Measurements from ENCODE around the gene KCNQ1. TPM values are rescaled to one million over a fixed set of nuclear protein-coding genes. Genes with fewer than 3 reads are reported as not detected.

Gene KCNQ1
- total and polyA plus RNA-seq, 2 experiments from 2014 or later, result not detected

- H3F3A ChIP-seq (ENCODE audit: insufficient read depth), result no peaks in the 10 kb centered on the region
- H3K4me2 ChIP-seq (ENCODE audit: unreplicated experiment), result no peak overlapping the region
- H3K79me2 ChIP-seq (ENCODE audit: insufficient read depth), result no peaks in the 10 kb centered on the region
- H2AFZ ChIP-seq, result no peak overlapping the region
- no peaks in the 10 kb centered on the region for H4K20me1 ChIP-seq (ENCODE audit: insufficient read depth)
- H3K9ac ChIP-seq, result no peak overlapping the region
- H3K4me1 ChIP-seq (ENCODE audit: insufficient read depth), result no peaks in the 10 kb centered on the region
- no peak overlapping the region for H3K4me3 ChIP-seq
- no peaks in the 10 kb centered on the region for H3K9me2 ChIP-seq (ENCODE audit: insufficient read depth)
- no peak overlapping the region for H3K27ac ChIP-seq
- no peaks in the 10 kb centered on the region for H3K27me3 ChIP-seq (replicated peaks; ENCODE audit: insufficient read depth)
- no peaks in the 10 kb centered on the region for H3K36me3 ChIP-seq (ENCODE audit: low read depth)
- DNase-seq, result no peak
- no peaks in the 10 kb centered on the region for H3K9me3 ChIP-seq (ENCODE audit: low read depth)
- WGBS, 2 experiments (ENCODE audit: low coverage in 1 of 2, low lambda C conversion rate in 2 of 2, missing lambda C conversion rate in 2 of 2), result 85 to 87% methylated on average over 18 to 25 of the region's 25 CpGs
- TF ChIP-seq EZH2phosphoT487 (IDR thresholded peaks at IDR 0.05; ENCODE audit: insufficient read depth, low read depth) (no peak), EZH2 (IDR thresholded peaks at IDR 0.05; ENCODE audit: insufficient read depth, poor library complexity, severe bottlenecking) (no peak)
- in situ Hi-C loops (cut with MboI), result no loop called here
Measured at GRCh38 chr11:2570841-2571597, 126.2 kb downstream of the KCNQ1 start.

- H3K27me3 ChIP-seq (replicated peaks; ENCODE audit: insufficient read depth), result no peaks in the 10 kb centered on the region
- H3K4me1 ChIP-seq (ENCODE audit: insufficient read depth), result no peaks in the 10 kb centered on the region
- no peaks in the 10 kb centered on the region for H3F3A ChIP-seq (ENCODE audit: insufficient read depth)
- no peaks in the 10 kb centered on the region for H3K36me3 ChIP-seq (ENCODE audit: low read depth)
- H3K27ac ChIP-seq, result no peak overlapping the region
- no peak overlapping the region for H3K9ac ChIP-seq
- H4K20me1 ChIP-seq (ENCODE audit: insufficient read depth), result no peaks in the 10 kb centered on the region
- no peak overlapping the region for H3K4me2 ChIP-seq (ENCODE audit: unreplicated experiment)
- H2AFZ ChIP-seq, result no peak overlapping the region
- no peaks in the 10 kb centered on the region for H3K9me2 ChIP-seq (ENCODE audit: insufficient read depth)
- H3K9me3 ChIP-seq (ENCODE audit: low read depth), result no peaks in the 10 kb centered on the region
- 72 to 76% methylated on average over 22 to 23 of the region's 23 CpGs for WGBS, 2 experiments (ENCODE audit: low coverage in 1 of 2, low lambda C conversion rate in 2 of 2, missing lambda C conversion rate in 2 of 2)
- TF ChIP-seq EZH2phosphoT487 (IDR thresholded peaks at IDR 0.05; ENCODE audit: insufficient read depth, low read depth) (no peak), EZH2 (IDR thresholded peaks at IDR 0.05; ENCODE audit: insufficient read depth, poor library complexity, severe bottlenecking) (no peak)
- H3K4me3 ChIP-seq, result no peak overlapping the region
- in situ Hi-C loops (cut with MboI), result no loop called here
- H3K79me2 ChIP-seq (ENCODE audit: insufficient read depth), result no peaks in the 10 kb centered on the region
- no peak for DNase-seq
Measured at GRCh38 chr11:2571598-2572281, 126.9 kb downstream of the KCNQ1 start.

- Histone ChIP-seq H4K20me1 (ENCODE audit: insufficient read depth) (no peaks in the 10 kb centered on the region), H3K9me2 (ENCODE audit: insufficient read depth) (no peaks in the 10 kb centered on the region), H3K27ac (no peak overlapping the region), H3K4me1 (ENCODE audit: insufficient read depth) (no peaks in the 10 kb centered on the region), H3K4me2 (ENCODE audit: unreplicated experiment) (no peak overlapping the region), H3K9ac (no peak overlapping the region), H3K79me2 (ENCODE audit: insufficient read depth) (no peaks in the 10 kb centered on the region), H3K27me3 (replicated peaks; ENCODE audit: insufficient read depth) (no peaks in the 10 kb centered on the region), H2AFZ (no peak overlapping the region), H3F3A (ENCODE audit: insufficient read depth) (no peaks in the 10 kb centered on the region), H3K9me3 (ENCODE audit: low read depth) (no peaks in the 10 kb centered on the region), H3K4me3 (no peak overlapping the region), H3K36me3 (ENCODE audit: low read depth) (no peaks in the 10 kb centered on the region)
- in situ Hi-C loops (cut with MboI), result no loop called here
- TF ChIP-seq EZH2phosphoT487 (IDR thresholded peaks at IDR 0.05; ENCODE audit: insufficient read depth, low read depth), result no peak
- TF ChIP-seq EZH2 (IDR thresholded peaks at IDR 0.05; ENCODE audit: insufficient read depth, poor library complexity, severe bottlenecking), result no peak
- 80 to 82% methylated on average over 32 to 33 of the region's 33 CpGs for WGBS, 2 experiments (ENCODE audit: low coverage in 1 of 2, low lambda C conversion rate in 2 of 2, missing lambda C conversion rate in 2 of 2)
- DNase-seq, result no peak
Measured at GRCh38 chr11:2572491-2573239, 127.9 kb downstream of the KCNQ1 start.

- Histone ChIP-seq H3K4me1 (ENCODE audit: insufficient read depth) (no peaks in the 10 kb centered on the region), H3K79me2 (ENCODE audit: insufficient read depth) (no peaks in the 10 kb centered on the region), H3K9ac (no peak overlapping the region), H3K9me2 (ENCODE audit: insufficient read depth) (no peaks in the 10 kb centered on the region), H4K20me1 (ENCODE audit: insufficient read depth) (no peaks in the 10 kb centered on the region), H3F3A (ENCODE audit: insufficient read depth) (no peaks in the 10 kb centered on the region), H3K4me3 (no peak overlapping the region), H3K27ac (no peak overlapping the region), H2AFZ (no peak overlapping the region), H3K4me2 (ENCODE audit: unreplicated experiment) (no peak overlapping the region), H3K9me3 (ENCODE audit: low read depth) (no peaks in the 10 kb centered on the region), H3K36me3 (ENCODE audit: low read depth) (no peaks in the 10 kb centered on the region), H3K27me3 (replicated peaks; ENCODE audit: insufficient read depth) (no peaks in the 10 kb centered on the region)
- no peak for DNase-seq
- in situ Hi-C loops (cut with MboI), result no loop called here
- WGBS, 2 experiments (ENCODE audit: low coverage in 1 of 2, low lambda C conversion rate in 2 of 2, missing lambda C conversion rate in 2 of 2), result 83 to 86% methylated on average over 22 to 28 of the region's 28 CpGs
- TF ChIP-seq EZH2phosphoT487 (IDR thresholded peaks at IDR 0.05; ENCODE audit: insufficient read depth, low read depth) (no peak), EZH2 (IDR thresholded peaks at IDR 0.05; ENCODE audit: insufficient read depth, poor library complexity, severe bottlenecking) (no peak)
Measured at GRCh38 chr11:2573240-2574042, 128.6 kb downstream of the KCNQ1 start.
